Naive thymus-derived CD8-positive, alpha-beta T cell (primary cell): ENCODE results near the gene BTBD19. TPM values are rescaled to one million over a fixed set of nuclear protein-coding genes. Genes with fewer than 3 reads are reported as not detected.
A peak's percentile ranks its signal among the peaks of the same experiment; 100 is the strongest.
"Not testable (repeated sequence)": the region's sequence is repeated elsewhere in the genome, so short reads cannot be mapped to it uniquely, and the experiment has no call there.

Experiments
- ATAC-seq, 2 donors: fragments of 150-1000 bp; cut with Tn5 transposase in 1 of 2; sonication (Bioruptor Pico), chemical (Tn5 transposase) in 1 of 2; 1 replicate in 1 of 2; 2 replicates in 1 of 2; pipeline ENCODE4 v1.10.0; 2021; ENCODE audit warnings: mild to moderate bottlenecking in 2 of 2, moderate library complexity in 2 of 2
- POLR2A ChIA-PET: fragments of 350-600 bp; sonication (Branson Sonifier 250); formaldehyde crosslinking; loops from one replicate; lab custom pipeline; 2021; ENCODE audit warnings: antibody characterized with exemption; lab: Charles Lee
- DNase-seq, 10 donors: peaks; one replicate each; pipeline versions ENCODE4 v3.0.0 to v3.0.0-alpha.2; 2020 to 2022
- H3K27ac Mint-ChIP-seq, 10 donors: one replicate each; pipeline ENCODE4 v1.8.0; 2020 to 2022; ENCODE audit warnings: mild to moderate bottlenecking in 10 of 10, mixed read lengths in 10 of 10, moderate library complexity in 4 of 10, inconsistent platforms in 1 of 10
- H3K27me3 Mint-ChIP-seq, 5 donors: one replicate each; pipeline ENCODE4 v1.8.0; 2021 to 2022; ENCODE audit warnings: mixed read lengths in 5 of 5
- H3K36me3 Mint-ChIP-seq, 3 donors: one replicate each; pipeline ENCODE4 v1.8.0; 2020 to 2022; ENCODE audit warnings: mixed read lengths in 3 of 3, mild to moderate bottlenecking in 2 of 3, inconsistent platforms in 1 of 3
- H3K4me1 Mint-ChIP-seq, 4 donors: one replicate each; pipeline ENCODE4 v1.8.0; 2021 to 2022; ENCODE audit warnings: mixed read lengths in 4 of 4
- H3K4me3 Mint-ChIP-seq, 10 donors: one replicate each; pipeline ENCODE4 v1.8.0; 2020 to 2022; ENCODE audit warnings: mild to moderate bottlenecking in 10 of 10, mixed read lengths in 10 of 10, moderate library complexity in 6 of 10, inconsistent platforms in 1 of 10
- H3K9me3 Mint-ChIP-seq, 9 donors: one replicate each; pipeline ENCODE4 v1.8.0; 2020 to 2022; ENCODE audit warnings: mixed read lengths in 9 of 9, mild to moderate bottlenecking in 3 of 9, inconsistent platforms in 1 of 9, moderate library complexity in 1 of 9
- polyA plus RNA-seq, 3 donors: library from polyadenylated mRNA; unstranded; fragments of 300-500 nt; fragmentation: Illumina TruSeq; gene quantifications; one replicate each; pipeline ENCODE4 v1.2.3, GENCODE V29; 2021
- total RNA-seq, 8 experiments: library from RNA in 2 of 8; stranded (reverse) in 2 of 8; gene quantifications; one replicate each; pipeline ENCODE4 v1.2.3 and lab custom pipeline; 2021 to 2026

BTBD19 gene
- total and polyA plus RNA-seq, 5 experiments from 2014 or later: 0.16 to 8.8 (median 0.47) TPM

DNA sequence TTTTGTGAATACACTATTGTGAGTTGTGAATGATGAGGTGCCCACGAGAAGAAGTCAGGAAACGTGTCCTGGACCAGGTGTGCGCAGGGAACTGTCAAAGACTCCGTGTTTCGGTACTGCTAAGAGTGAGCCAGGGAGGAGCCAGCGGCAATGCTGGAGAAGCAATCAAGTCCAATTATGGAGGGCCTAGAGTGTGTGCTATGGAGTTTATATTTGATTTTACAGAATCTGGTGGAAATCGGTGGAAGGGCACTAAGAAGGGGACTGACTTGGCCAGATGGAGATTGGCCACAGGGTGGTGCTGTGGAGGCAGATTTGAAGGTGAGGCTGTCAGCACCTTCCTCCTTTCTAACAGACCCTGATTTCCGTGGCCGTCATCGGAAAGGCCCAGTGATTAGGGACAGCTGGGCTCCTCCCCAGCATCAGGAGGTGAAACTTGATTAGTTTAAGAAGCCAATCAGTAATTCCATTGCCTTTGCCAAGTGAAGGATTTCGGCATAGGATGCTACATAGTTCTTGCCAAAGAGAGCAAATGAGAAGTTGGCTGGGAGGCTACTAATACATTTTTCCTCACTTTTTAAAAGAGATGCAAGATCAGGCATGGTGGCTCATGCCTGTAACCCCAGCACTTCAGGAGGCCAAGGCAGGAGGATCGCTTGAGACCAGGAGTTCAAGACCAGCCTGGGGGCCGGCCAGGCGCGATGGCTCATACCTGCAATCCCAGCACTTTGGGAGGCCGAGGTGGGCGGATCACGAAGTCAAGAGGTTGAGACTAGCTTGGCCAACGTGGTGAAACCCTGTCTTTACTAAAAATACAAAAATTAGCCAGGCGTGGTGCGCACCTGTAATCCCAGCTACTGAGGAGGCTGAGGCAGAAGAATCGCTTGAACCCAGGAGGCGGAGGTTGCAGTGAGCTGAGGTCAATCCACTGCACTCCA, 27.7 kb downstream of the BTBD19 start:
- Mint-ChIP-seq H3K4me3 (peak overlapping the region in 9 of 10 donors; percentile 23 to 58 (median 47)), H3K4me1 (peaks cover 7 to 11% (median 9%) of the 10 kb centered on the region in 4 donors), H3K27me3 (peaks cover 0 to 8% (median 0%) of the 10 kb centered on the region in 5 donors), H3K27ac (peak overlapping the region in 7 of 10 donors; percentile 4 to 67 (median 34)), H3K36me3 (no peaks in the 10 kb centered on the region), H3K9me3 (no peaks in the 10 kb centered on the region)
- POLR2A ChIA-PET: interaction anchor here (0.8 to 2.7 kb wide), 8 partner anchors 14 to 124 kb away, joined by 3 to 19 read pairs (median 4); partner anchors contain the start of genes PLK3 and RNU5D-1
- DNase-seq (peak; percentile 65 to 92 (median 78)), ATAC-seq (peak; percentile 97 to 98)

DNA sequence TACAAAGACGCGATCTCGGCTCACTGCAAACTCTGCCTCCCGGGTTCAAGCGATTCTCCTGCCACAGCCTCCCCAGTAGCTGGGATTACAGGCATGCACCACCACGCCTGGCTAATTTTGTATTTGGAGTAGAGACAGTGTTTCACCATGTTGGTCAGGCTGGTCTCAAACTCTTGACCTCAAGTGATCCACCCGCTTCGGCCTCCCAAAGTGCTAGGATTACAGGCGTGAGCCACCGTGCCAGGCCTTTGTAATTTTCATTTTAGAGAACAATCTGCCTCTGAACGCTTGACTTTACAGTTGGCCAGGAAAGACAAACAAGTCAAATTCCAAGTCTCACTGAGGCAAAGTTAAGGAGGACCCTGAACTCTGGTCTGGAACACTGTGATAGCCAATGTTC, 30.0 kb downstream of the BTBD19 start:
- DNase-seq: peak in 1 of 10 donors; percentile 30
- not testable (repeated sequence) for H3K9me3 Mint-ChIP-seq, H3K4me3 Mint-ChIP-seq, H3K27ac Mint-ChIP-seq, H3K36me3 Mint-ChIP-seq, ATAC-seq, H3K27me3 Mint-ChIP-seq
- POLR2A ChIA-PET: interaction anchor here (0.7 to 1.4 kb wide), 3 partner anchors 19 to 490 kb away, joined by 3 to 5 read pairs (median 3); no protein-coding TSS in a partner anchor
- peaks cover 9 to 18% (median 16%) of the 10 kb centered on the region in 4 donors for H3K4me1 Mint-ChIP-seq

GRCh38 chr1:44839576-44839975, 31.3 kb downstream of the BTBD19 start:
- POLR2A ChIA-PET: interaction anchor here (0.6 to 1.4 kb wide), 3 partner anchors 14 to 109 kb away, joined by 3 to 7 read pairs (median 6); partner anchors contain the start of gene RNU5D-1
- Mint-ChIP-seq H3K9me3 (no peaks in the 10 kb centered on the region), H3K27me3 (peaks cover 0 to 10% (median 3%) of the 10 kb centered on the region in 5 donors), H3K36me3 (no peaks in the 10 kb centered on the region), H3K27ac (peak overlapping the region in 1 of 10 donors; percentile 35), H3K4me3 (no peak overlapping the region), H3K4me1 (peaks cover 9 to 18% (median 15%) of the 10 kb centered on the region in 4 donors)
- DNase-seq (no peak), ATAC-seq (no peak)

DNA sequence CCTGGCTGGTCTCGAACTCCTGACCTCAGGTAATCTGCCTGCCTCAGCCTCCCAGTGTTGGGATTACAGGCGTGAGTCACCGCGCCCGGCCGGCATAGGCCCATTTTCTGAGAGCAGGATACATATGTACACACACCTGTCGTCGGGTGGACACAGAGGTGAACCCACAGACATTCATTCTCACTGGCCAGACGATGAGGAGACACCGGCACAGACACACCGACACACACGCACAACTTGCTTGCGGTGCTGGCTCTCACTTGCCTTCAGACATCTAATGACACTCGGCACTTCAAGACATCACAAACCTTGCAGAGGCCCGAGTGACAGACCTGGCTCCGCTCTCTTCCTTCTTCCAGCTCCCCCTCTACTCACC, 34.2 kb downstream of the BTBD19 start:
- DNase-seq: peak in 2 of 10 donors; percentile 11 to 31
- peak in 1 of 2 donors; percentile 58 for ATAC-seq
- H3K4me3 Mint-ChIP-seq: peak overlapping the region; percentile 68 to 81 (median 76)
- H3K27me3 Mint-ChIP-seq: peaks cover 0 to 7% (median 3%) of the 10 kb centered on the region in 5 donors
- no peaks in the 10 kb centered on the region for H3K36me3 Mint-ChIP-seq
- POLR2A ChIA-PET: interaction anchor here (0.6 to 2.2 kb wide), 6 partner anchors 29 to 321 kb away, joined by 3 to 12 read pairs (median 4); partner anchors contain the start of genes PLK3 and RPS8
- H3K27ac Mint-ChIP-seq: peak overlapping the region in 4 of 10 donors; percentile 50 to 76 (median 66)
- peaks cover 3 to 8% (median 7%) of the 10 kb centered on the region in 4 donors for H3K4me1 Mint-ChIP-seq
- no peaks in the 10 kb centered on the region for H3K9me3 Mint-ChIP-seq

DNA sequence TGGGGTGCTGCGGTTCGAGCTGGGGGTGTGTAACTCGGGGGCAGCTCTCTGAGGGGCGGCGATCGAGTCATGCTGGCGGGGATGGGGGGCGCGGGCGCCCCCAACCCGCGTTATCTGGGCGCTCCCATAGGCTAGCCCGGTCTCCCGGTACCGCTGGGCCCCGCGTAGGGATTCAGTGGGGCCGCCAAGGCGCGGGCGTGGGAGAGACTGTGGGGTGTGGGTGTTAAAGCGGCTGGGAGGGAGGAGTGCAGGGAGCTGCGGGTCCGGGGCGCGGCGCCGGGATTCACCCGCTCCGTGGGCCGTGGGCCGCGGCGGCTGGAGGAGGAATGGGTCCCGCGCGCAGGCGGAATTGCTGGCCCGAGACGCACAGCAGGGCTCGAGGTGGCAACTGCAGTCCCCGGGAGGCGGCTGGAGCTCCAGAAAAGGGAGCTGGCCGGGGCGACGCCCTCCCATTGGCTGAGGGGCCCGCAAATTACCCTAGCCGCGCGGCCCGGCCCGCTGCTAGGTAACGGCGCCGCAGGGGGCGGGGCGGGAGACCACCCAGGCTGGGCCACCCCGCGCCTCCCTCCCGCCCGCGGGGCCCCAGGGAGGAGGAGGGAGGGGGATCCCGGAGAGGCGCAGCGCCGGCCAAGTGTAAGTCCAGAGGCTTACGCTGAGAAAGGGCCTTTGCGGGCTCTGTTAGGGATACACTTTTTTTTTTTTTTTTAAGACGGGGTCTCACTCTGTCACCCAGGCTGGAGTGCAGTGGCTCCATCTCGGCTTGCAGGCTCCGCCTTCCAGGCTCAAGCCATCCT, 34.7 kb downstream of the BTBD19 start, which contains the start of gene PTCH2:
Gene PTCH2 (minus strand): TSS at position 392 of the 794 bp plus-strand sequence. CDS start 321 bp downstream, at position 71.
- peaks cover 3 to 8% (median 7%) of the 10 kb centered on the region in 4 donors for H3K4me1 Mint-ChIP-seq
- peaks cover 0 to 7% (median 3%) of the 10 kb centered on the region in 5 donors for H3K27me3 Mint-ChIP-seq
- no peaks in the 10 kb centered on the region for H3K36me3 Mint-ChIP-seq
- H3K9me3 Mint-ChIP-seq: no peaks in the 10 kb centered on the region
- peak within 1 kb of the TSS in 5 of 10 donors; percentile 57 to 76 (median 70) for H3K27ac Mint-ChIP-seq
- POLR2A ChIA-PET: interaction anchor here (0.6 to 2.2 kb wide), 10 partner anchors 24 to 320 kb away, joined by 3 to 12 read pairs (median 4); partner anchors contain the start of genes PLK3, RNU5D-1 and RPS8
- H3K4me3 Mint-ChIP-seq: peak within 1 kb of the TSS; percentile 68 to 81 (median 76)
- ATAC-seq: peak; percentile 83 to 91
- peak; percentile 20 to 67 (median 36) for DNase-seq

- Mint-ChIP-seq H3K4me3 (no peak overlapping the region), H3K27me3 (peaks cover 0 to under 1% (median 0%) of the 10 kb centered on the region in 5 donors), H3K9me3 (no peaks in the 10 kb centered on the region), H3K36me3 (peaks cover 0 to 14% (median 0%) of the 10 kb centered on the region in 3 donors), H3K4me1 (peaks cover 3 to 20% (median 8%) of the 10 kb centered on the region in 4 donors), H3K27ac (peak overlapping the region in 2 of 10 donors; percentile 11 to 53)
- POLR2A ChIA-PET: no interaction called here
- DNase-seq (no peak), ATAC-seq (no peak)
Measured at GRCh38 chr1:44846985-44847384, 38.7 kb downstream of the BTBD19 start.

DNA sequence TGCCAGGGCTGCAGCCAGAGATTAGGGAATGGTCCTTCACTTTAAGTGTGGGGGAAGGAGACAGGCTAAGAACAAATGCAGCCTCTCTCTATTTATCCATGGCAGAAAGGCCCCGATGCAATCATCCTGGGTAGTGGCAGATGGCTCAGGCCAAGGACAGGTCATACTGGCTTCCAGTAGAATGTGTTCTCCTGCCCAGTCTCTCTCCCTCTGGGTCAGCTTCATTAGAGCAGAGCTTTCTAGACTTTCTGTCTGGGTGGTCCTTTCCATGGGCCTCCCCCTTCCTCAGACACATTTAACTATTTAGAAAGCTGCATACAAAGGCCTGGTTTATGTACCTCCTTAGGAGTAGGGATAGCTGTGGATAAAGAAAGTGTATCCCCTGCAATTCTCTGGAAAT, 39.5 kb downstream of the BTBD19 start:
- no peak for ATAC-seq
- Mint-ChIP-seq H3K4me3 (no peak overlapping the region), H3K4me1 (peaks cover 0 to 15% (median 2%) of the 10 kb centered on the region in 4 donors), H3K9me3 (no peaks in the 10 kb centered on the region), H3K36me3 (peaks cover 0 to 20% (median 1%) of the 10 kb centered on the region in 3 donors), H3K27ac (peak overlapping the region in 1 of 10 donors; percentile 6), H3K27me3 (no peaks in the 10 kb centered on the region)
- DNase-seq: no peak
- POLR2A ChIA-PET: no interaction called here

DNA sequence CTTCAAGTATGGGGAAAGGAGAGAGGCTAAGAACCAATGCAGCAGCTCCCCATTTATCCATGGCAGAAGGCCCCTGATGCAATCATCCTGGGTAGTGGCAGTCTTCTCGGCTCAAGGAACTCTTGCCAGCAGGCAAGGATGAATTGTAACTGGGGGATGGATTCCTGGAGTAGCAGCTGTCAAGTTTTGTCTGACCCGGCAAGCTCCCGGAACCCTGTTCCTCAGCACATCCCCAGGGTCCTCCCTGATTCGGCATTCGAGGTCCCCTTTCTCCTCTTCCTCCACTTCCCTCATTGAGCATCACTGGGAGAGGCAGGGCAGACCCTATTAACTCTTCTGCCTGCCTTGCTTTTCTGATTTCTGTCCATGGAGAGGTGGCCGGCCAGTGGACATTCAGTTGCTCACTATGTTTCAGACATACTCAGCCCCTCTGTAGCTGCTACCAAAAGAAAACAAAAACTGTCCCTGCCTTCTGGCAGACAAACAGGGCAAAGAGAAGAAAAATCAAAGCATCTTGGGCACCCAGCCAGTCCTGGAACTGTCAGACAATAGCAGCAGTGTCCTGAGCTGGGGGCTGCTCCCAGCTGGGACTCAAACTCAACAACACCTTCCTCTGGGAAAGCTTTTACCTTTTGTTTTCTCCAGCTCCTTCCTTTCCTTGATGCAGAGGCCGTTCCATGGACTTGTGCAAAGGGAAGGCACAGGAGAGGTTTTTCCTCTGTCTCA, 40.3 kb downstream of the BTBD19 start:
- no peaks in the 10 kb centered on the region for H3K27me3 Mint-ChIP-seq
- POLR2A ChIA-PET: no interaction called here
- no peak overlapping the region for H3K4me3 Mint-ChIP-seq
- peaks cover 0 to 28% (median 2%) of the 10 kb centered on the region in 3 donors for H3K36me3 Mint-ChIP-seq
- H3K9me3 Mint-ChIP-seq: no peaks in the 10 kb centered on the region
- ATAC-seq (no peak), DNase-seq (no peak)
- peaks cover 0 to 15% (median 1%) of the 10 kb centered on the region in 4 donors for H3K4me1 Mint-ChIP-seq
- peak overlapping the region in 3 of 10 donors; percentile 28 to 55 (median 48) for H3K27ac Mint-ChIP-seq

- ATAC-seq (no peak), DNase-seq (no peak)
- no peaks in the 10 kb centered on the region for H3K27me3 Mint-ChIP-seq
- peaks cover 0 to 15% (median 1%) of the 10 kb centered on the region in 4 donors for H3K4me1 Mint-ChIP-seq
- H3K4me3 Mint-ChIP-seq: no peak overlapping the region
- no peaks in the 10 kb centered on the region for H3K9me3 Mint-ChIP-seq
- peak overlapping the region in 6 of 10 donors; percentile 48 to 79 (median 66) for H3K27ac Mint-ChIP-seq
- peaks cover 0 to 35% (median 2%) of the 10 kb centered on the region in 3 donors for H3K36me3 Mint-ChIP-seq
- POLR2A ChIA-PET: no interaction called here
Measured at GRCh38 chr1:44849575-44850132, 41.3 kb downstream of the BTBD19 start.

- DNase-seq (no peak), ATAC-seq (no peak)
- Mint-ChIP-seq H3K9me3 (no peaks in the 10 kb centered on the region), H3K27me3 (no peaks in the 10 kb centered on the region), H3K36me3 (peaks cover 0 to 51% (median 4%) of the 10 kb centered on the region in 3 donors), H3K27ac (peak overlapping the region in 1 of 10 donors; percentile 35), H3K4me3 (no peak overlapping the region), H3K4me1 (peaks cover 0 to 15% (median 1%) of the 10 kb centered on the region in 4 donors)
- POLR2A ChIA-PET: no interaction called here
Measured at GRCh38 chr1:44851308-44851707, 43.0 kb downstream of the BTBD19 start.

- DNase-seq (no peak), ATAC-seq (no peak)
- Mint-ChIP-seq H3K36me3 (peaks cover 3 to 70% (median 10%) of the 10 kb centered on the region in 3 donors), H3K27ac (peak overlapping the region in 1 of 10 donors; percentile 88), H3K9me3 (no peaks in the 10 kb centered on the region), H3K4me3 (no peak overlapping the region), H3K4me1 (peaks cover 0 to 15% (median 1%) of the 10 kb centered on the region in 4 donors), H3K27me3 (no peaks in the 10 kb centered on the region)
- POLR2A ChIA-PET: interaction anchor here (0.7 kb wide), 2 partner anchors 25 to 33 kb away, joined by 3 to 5 read pairs; no protein-coding TSS in a partner anchor
Measured at GRCh38 chr1:44853201-44853600, 44.9 kb downstream of the BTBD19 start.
